A673 (cell line): Measurements from ENCODE around the gene CDH4. TPM values are rescaled to one million over a fixed set of nuclear protein-coding genes. Genes with fewer than 3 reads are reported as not detected.

ENCODE experiments used
- BruUV-seq: library from RNA; stranded (reverse); fragments of 400-500 nt; replicated peaks from 2 replicates; lab custom pipeline; 2021; lab: Mats Ljungman, UMichigan
- CTCF ChIA-PET: fragments of 300-600 bp; sonication (Branson Sonifier 250); formaldehyde crosslinking; loops from one replicate; lab custom pipeline; 2022; ENCODE audit warnings: antibody characterized with exemption; lab: Charles Lee
- POLR2A ChIA-PET: fragments of 300-600 bp; sonication (Branson Sonifier 250); formaldehyde crosslinking; loops from one replicate; lab custom pipeline; 2022; ENCODE audit warnings: antibody characterized with exemption; ENCODE audit not compliant: low non-redundant PET; lab: Charles Lee
- DNase-seq: peaks from one replicate; pipeline ENCODE4 v3.0.0-alpha.2; 2015; ENCODE audit warnings: low spot score
- H3K27ac ChIP-seq: fragments of 200-600 bp; sonication (generic); 2 replicates; pipeline ENCODE4 v1.5.1; 2016; ENCODE audit warnings: mixed run types, low read depth, mild to moderate bottlenecking, mixed read lengths, antibody characterized with exemption, low read length; ENCODE audit not compliant: poor library complexity, severe bottlenecking
- H3K27me3 ChIP-seq: fragments of 200-600 bp; sonication (generic); replicated peaks from 2 replicates; pipeline ENCODE4 v1.6.1; 2017; ENCODE audit warnings: mixed run types, low read depth, mild to moderate bottlenecking, mixed read lengths, antibody characterized with exemption, low read length; ENCODE audit not compliant: insufficient read depth, poor library complexity
- H3K36me3 ChIP-seq: fragments of 200-600 bp; sonication (generic); 2 replicates; pipeline ENCODE4 v1.6.1; 2016; ENCODE audit warnings: mixed run types, mild to moderate bottlenecking, mixed read lengths, antibody characterized with exemption, low read length; ENCODE audit not compliant: insufficient read depth, poor library complexity, severe bottlenecking
- H3K4me1 ChIP-seq: fragments of 200-600 bp; sonication (generic); 2 replicates; pipeline ENCODE4 v1.6.1; 2017; ENCODE audit warnings: mixed run types, mild to moderate bottlenecking, mixed read lengths, antibody characterized with exemption, low read length; ENCODE audit not compliant: insufficient read depth, poor library complexity, severe bottlenecking
- H3K4me3 ChIP-seq: fragments of 200-600 bp; sonication (generic); 2 replicates; pipeline ENCODE4 v1.5.1; 2016; ENCODE audit warnings: low read depth, mixed run types, mild to moderate bottlenecking, mixed read lengths, low read length; ENCODE audit not compliant: poor library complexity, severe bottlenecking
- H3K9me3 ChIP-seq: fragments of 200-600 bp; sonication (generic); 2 replicates; pipeline ENCODE4 v1.6.1; 2016; ENCODE audit warnings: mixed run types, low read depth, mild to moderate bottlenecking, mixed read lengths, antibody characterized with exemption, low read length; ENCODE audit not compliant: poor library complexity, severe bottlenecking
- CTCF ChIP-seq: fragments of 300-800, 200-600 bp; sonication (generic); conservative IDR thresholded peaks from 2 replicates; pipeline ENCODE4 v1.5.1; 2017; ENCODE audit warnings: low read depth, mild to moderate bottlenecking, antibody characterized with exemption, low read length, moderate library complexity, mixed read lengths
- EZH2 ChIP-seq: fragments of 200-600 bp; sonication (generic); IDR thresholded peaks from 2 replicates; pipeline ENCODE4 v1.6.1; 2017; ENCODE audit warnings: borderline replicate concordance, low read depth, mild to moderate bottlenecking, mixed read lengths, antibody characterized with exemption, low read length; ENCODE audit not compliant: poor library complexity, severe bottlenecking
- intact Hi-C: fragments of 100-400 bp; cut with micrococcal nuclease; formaldehyde crosslinking; loops from one replicate; pipeline ENCODE4 v1.10.0; 2022; ENCODE audit not compliant: unreplicated experiment
- total RNA-seq: library from RNA; stranded (reverse); gene quantifications from 2 replicates; pipeline ENCODE4 v1.2.3, GENCODE V29; 2021

CDH4 gene
- total RNA-seq, 1 experiment from 2014 or later: 8.3 TPM

GRCh38 chr20:61461461-61461860 lies 209.4 kb downstream of the CDH4 start:
- no peaks in the 10 kb centered on the region for H3K36me3 ChIP-seq
- TF ChIP-seq EZH2: no peak
- TF ChIP-seq CTCF: no peak
- peaks cover 26% of the 10 kb centered on the region for H3K27me3 ChIP-seq
- no peaks in the 10 kb centered on the region for H3K4me1 ChIP-seq
- no peaks in the 10 kb centered on the region for H3K9me3 ChIP-seq
- no peak overlapping the region for H3K4me3 ChIP-seq
- H3K27ac ChIP-seq: no peak overlapping the region
- POLR2A ChIA-PET: no interaction called here
- BruUV-seq: no TSS peak
- DNase-seq: no peak
- intact Hi-C loops: no loop called here
- CTCF ChIA-PET: no interaction called here

DNA sequence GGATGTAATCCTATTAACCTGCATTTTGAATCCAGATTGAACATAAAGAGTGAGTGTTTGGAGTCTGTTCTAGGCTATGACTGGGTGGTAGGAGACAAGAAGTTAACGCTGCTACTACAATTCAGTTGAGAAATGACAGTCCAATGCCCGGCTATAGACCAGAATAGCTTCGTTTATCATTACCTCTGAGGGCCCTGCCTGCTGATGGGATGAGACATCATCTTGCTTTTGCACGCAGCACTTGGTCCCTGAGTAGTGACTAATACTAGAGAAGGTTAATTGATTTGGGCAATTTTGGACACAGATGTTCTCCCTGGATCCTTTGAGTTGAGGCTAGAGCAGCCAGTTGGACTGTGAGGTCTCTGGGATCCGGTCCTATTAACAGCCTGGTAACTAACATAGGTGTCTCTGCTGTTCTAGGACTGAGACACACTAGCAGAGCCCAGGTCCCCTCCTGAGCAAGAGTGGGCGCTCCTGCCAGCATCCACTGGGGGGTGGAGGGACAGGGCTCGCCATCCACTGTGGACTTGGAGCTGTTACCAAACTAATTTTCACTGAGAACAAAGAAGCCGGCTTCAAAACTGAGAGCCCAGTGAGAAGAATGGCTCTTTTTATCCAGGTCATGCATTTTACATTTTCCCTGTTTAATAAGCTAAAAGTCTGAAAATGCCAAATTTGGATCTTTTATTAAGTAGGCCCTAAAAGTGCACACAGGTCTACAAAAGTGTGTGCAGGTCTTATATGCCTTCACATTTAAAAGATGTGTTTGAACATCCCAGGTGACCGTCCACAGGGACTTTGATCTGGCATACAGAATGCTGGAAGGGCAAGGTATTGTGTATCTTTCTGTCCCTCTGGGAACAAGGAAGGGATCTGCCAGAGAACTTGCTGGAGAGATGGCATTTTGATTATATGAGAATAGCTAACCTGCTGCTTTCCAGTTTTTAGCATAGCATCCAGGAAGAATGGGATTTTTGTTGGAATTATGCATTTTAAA lies 212.5 kb downstream of the CDH4 start:
- peaks cover 7% of the 10 kb centered on the region for H3K9me3 ChIP-seq
- H3K27ac ChIP-seq: no peak overlapping the region
- TF ChIP-seq EZH2 (no peak), CTCF (no peak)
- intact Hi-C loops: no loop called here
- ChIA-PET POLR2A (no interaction called here), CTCF (no interaction called here)
- H3K27me3 ChIP-seq: peaks cover 24% of the 10 kb centered on the region
- no peaks in the 10 kb centered on the region for H3K4me1 ChIP-seq
- DNase-seq: no peak
- no TSS peak for BruUV-seq
- no peaks in the 10 kb centered on the region for H3K36me3 ChIP-seq
- no peak overlapping the region for H3K4me3 ChIP-seq

DNA sequence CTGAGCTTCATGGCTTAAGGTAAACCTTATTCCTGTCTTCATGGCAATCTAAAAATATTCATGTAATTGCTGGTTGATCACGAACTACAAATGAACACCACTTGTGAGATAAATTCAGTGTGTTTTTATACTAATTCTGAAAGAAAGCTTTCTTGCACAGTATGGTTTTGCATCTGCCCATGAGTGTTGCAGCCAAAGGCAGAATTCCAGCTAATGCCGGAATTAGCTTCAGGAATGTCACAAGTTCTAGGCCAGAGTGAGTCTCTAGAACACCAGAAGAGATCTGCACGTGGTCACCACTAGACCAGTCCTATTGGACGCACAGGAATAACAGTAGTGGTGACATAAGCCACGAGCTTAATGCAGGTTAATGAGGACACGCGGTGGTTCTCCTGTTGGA lies 223.7 kb downstream of the CDH4 start:
- TF ChIP-seq EZH2 (no peak), CTCF (no peak)
- BruUV-seq: no TSS peak
- CTCF ChIA-PET: no interaction called here
- Histone ChIP-seq H3K36me3 (no peaks in the 10 kb centered on the region), H3K9me3 (no peaks in the 10 kb centered on the region), H3K27me3 (peaks cover 35% of the 10 kb centered on the region), H3K4me1 (no peaks in the 10 kb centered on the region), H3K27ac (no peak overlapping the region), H3K4me3 (no peak overlapping the region)
- POLR2A ChIA-PET: no interaction called here
- intact Hi-C loops: no loop called here
- DNase-seq: no peak
